SK-N-SH treated with all-trans-retinoic acid at 6 μM for 48 hours (cell line): ENCODE results near the gene STX11.

Experiments used
- ZFP30 ChIP-seq: fragments of 450-650 bp; formaldehyde crosslinking; IDR thresholded peaks from 2 replicates; pipeline ENCODE4 v1.5.0; 2022; ENCODE audit warnings: mild to moderate bottlenecking, moderate library complexity
- TF ChIP-seq, protein P1 (sequence below): fragments of 250-450 bp; sonication (Bioruptor Pico); IDR thresholded peaks from 2 replicates; pipeline ENCODE4 v1.5.1; 2021; ENCODE audit warnings: mild to moderate bottlenecking, moderate library complexity

GRCh38 chr6:144134737-144135136 is 15.6 kb upstream of the STX11 start:
- TF ChIP-seq, protein P1, sequence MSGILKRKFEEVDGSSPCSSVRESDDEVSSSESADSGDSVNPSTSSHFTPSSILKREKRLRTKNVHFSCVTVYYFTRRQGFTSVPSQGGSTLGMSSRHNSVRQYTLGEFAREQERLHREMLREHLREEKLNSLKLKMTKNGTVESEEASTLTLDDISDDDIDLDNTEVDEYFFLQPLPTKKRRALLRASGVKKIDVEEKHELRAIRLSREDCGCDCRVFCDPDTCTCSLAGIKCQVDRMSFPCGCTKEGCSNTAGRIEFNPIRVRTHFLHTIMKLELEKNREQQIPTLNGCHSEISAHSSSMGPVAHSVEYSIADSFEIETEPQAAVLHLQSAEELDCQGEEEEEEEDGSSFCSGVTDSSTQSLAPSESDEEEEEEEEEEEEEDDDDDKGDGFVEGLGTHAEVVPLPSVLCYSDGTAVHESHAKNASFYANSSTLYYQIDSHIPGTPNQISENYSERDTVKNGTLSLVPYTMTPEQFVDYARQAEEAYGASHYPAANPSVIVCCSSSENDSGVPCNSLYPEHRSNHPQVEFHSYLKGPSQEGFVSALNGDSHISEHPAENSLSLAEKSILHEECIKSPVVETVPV, result no peak
- TF ChIP-seq ZFP30 (CRISPR knock-in tag), result no peak
